OCI-LY1 (cell line): Measurements from ENCODE around the gene NUCB2.

Source experiments
- H2AFZ ChIP-seq: fragments of 200-600 bp; sonication (generic), shearing (Covaris generic); 2 replicates; pipeline ENCODE4 v1.6.0; 2014; ENCODE audit warnings: antibody characterized with exemption, mild to moderate bottlenecking, low read length
- H3F3A ChIP-seq: fragments of 200-600 bp; sonication (generic), shearing (Covaris generic); 2 replicates; pipeline ENCODE4 v1.6.0; 2014; ENCODE audit warnings: mild to moderate bottlenecking, antibody characterized with exemption, low read length, moderate library complexity; ENCODE audit not compliant: insufficient read depth
- H3K27ac ChIP-seq: fragments of 200-600 bp; sonication (generic); 2 replicates; pipeline ENCODE4 v1.5.1; 2014; ENCODE audit warnings: low read length, mixed run types, mild to moderate bottlenecking, low read depth; ENCODE audit not compliant: poor library complexity, severe bottlenecking
- H3K27me3 ChIP-seq: fragments of 200-600 bp; sonication (generic); 2 replicates; pipeline ENCODE4 v1.6.0; 2014; ENCODE audit warnings: antibody characterized with exemption, mild to moderate bottlenecking, low read length, moderate library complexity; ENCODE audit not compliant: insufficient read depth
- H3K36me3 ChIP-seq: fragments of 200-600 bp; sonication (generic); 2 replicates; pipeline ENCODE4 v1.6.1; 2014; ENCODE audit warnings: mild to moderate bottlenecking, antibody characterized with exemption, low read length, moderate library complexity, mixed read lengths; ENCODE audit not compliant: insufficient read depth
- H3K4me1 ChIP-seq: fragments of 200-600 bp; sonication (generic); 2 replicates; pipeline ENCODE4 v1.5.1; 2014; ENCODE audit warnings: mild to moderate bottlenecking, low read length, moderate library complexity; ENCODE audit not compliant: insufficient read depth, severe bottlenecking
- H3K4me2 ChIP-seq: fragments of 200-600 bp; sonication (generic), shearing (Covaris generic); 2 replicates; pipeline ENCODE4 v1.6.1; 2014; ENCODE audit warnings: low read length
- H3K4me3 ChIP-seq: fragments of 200-600 bp; sonication (generic); 2 replicates; pipeline ENCODE4 v1.5.1; 2014; ENCODE audit warnings: low read length, low read depth, mild to moderate bottlenecking, mixed read lengths; ENCODE audit not compliant: poor library complexity, severe bottlenecking
- H3K79me2 ChIP-seq: fragments of 200-600 bp; shearing (Covaris generic); 2 replicates; pipeline ENCODE4 v1.6.1; 2016; ENCODE audit warnings: mixed run types, low read length, mixed read lengths; ENCODE audit not compliant: insufficient read depth
- H3K9ac ChIP-seq: fragments of 200-600 bp; sonication (generic), shearing (Covaris generic); 2 replicates; pipeline ENCODE4 v1.6.1; 2014; ENCODE audit warnings: mild to moderate bottlenecking, low read length, mixed read lengths
- H3K9me2 ChIP-seq: fragments of 200-600 bp; sonication (generic), shearing (Covaris generic); 2 replicates; pipeline ENCODE4 v1.6.1; 2014; ENCODE audit warnings: low read depth, mild to moderate bottlenecking, low read length, mixed read lengths
- H3K9me3 ChIP-seq: fragments of 200-600 bp; shearing (Covaris generic); 2 replicates; pipeline ENCODE4 v1.6.1; 2014; ENCODE audit warnings: low read length, mixed read lengths
- H4K20me1 ChIP-seq: fragments of 200-600 bp; sonication (generic), shearing (Covaris generic); 2 replicates; pipeline ENCODE4 v1.6.0; 2016; ENCODE audit warnings: mild to moderate bottlenecking, low read length; ENCODE audit not compliant: insufficient read depth
- EZH2 ChIP-seq: fragments of 200-600 bp; sonication (generic), shearing (Covaris generic); IDR thresholded peaks from 2 replicates; pipeline ENCODE4 v1.8.0; 2017; ENCODE audit warnings: borderline replicate concordance, mixed run types, mild to moderate bottlenecking, antibody characterized with exemption, low read length, moderate library complexity, mixed read lengths
- TF ChIP-seq, protein P1 (sequence below): fragments of 200-600 bp; sonication (generic), shearing (Covaris generic); IDR thresholded peaks from 2 replicates; pipeline ENCODE4 v1.5.1; 2017; ENCODE audit warnings: mild to moderate bottlenecking, antibody characterized with exemption, low read length, moderate library complexity, mixed read lengths

The NUCB2 gene

DNA sequence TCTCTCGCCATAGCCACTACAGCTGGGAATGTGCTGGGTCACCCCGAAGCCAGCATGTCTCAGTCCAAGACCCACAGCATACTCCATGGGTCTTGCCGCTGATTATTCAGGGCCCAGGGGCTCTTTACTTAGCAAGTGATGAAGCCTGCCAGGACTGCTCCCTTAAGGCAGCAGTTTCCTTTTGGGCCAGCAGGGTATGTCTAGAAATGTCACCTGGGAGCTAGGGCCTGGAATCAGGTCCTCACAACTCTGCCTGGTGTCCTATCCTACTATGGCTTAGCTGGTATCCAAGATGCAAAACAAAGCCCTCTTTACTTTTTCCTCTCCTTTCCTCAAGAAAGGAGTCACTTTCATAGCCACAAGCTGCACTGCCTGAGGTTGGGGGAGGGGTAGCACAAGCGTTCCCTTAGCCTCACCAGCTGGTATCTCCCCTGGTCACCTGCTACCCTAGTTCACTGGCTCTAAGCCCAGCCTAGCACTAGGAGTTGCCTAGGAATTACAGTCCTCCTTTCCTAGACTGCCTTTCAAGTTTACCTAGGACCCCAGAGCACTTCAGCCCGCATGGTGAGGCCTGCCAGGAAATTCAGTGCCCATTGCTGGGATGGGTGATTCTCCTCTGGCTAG, 52.4 kb downstream of the NUCB2 start:
- H3F3A ChIP-seq, result no peaks in the 10 kb centered on the region
- no peak overlapping the region for H3K27ac ChIP-seq
- no peaks in the 10 kb centered on the region for H3K27me3 ChIP-seq
- H3K4me3 ChIP-seq, result no peak overlapping the region
- H2AFZ ChIP-seq, result no peak overlapping the region
- H3K9ac ChIP-seq, result no peak overlapping the region
- peaks cover 39% of the 10 kb centered on the region; the same call in 1 of the 2 replicates for H3K36me3 ChIP-seq
- peaks cover 10% of the 10 kb centered on the region for H3K4me1 ChIP-seq
- TF ChIP-seq EZH2, result no peak
- TF ChIP-seq, protein P1, sequence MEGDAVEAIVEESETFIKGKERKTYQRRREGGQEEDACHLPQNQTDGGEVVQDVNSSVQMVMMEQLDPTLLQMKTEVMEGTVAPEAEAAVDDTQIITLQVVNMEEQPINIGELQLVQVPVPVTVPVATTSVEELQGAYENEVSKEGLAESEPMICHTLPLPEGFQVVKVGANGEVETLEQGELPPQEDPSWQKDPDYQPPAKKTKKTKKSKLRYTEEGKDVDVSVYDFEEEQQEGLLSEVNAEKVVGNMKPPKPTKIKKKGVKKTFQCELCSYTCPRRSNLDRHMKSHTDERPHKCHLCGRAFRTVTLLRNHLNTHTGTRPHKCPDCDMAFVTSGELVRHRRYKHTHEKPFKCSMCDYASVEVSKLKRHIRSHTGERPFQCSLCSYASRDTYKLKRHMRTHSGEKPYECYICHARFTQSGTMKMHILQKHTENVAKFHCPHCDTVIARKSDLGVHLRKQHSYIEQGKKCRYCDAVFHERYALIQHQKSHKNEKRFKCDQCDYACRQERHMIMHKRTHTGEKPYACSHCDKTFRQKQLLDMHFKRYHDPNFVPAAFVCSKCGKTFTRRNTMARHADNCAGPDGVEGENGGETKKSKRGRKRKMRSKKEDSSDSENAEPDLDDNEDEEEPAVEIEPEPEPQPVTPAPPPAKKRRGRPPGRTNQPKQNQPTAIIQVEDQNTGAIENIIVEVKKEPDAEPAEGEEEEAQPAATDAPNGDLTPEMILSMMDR, result peak; percentile 13; the same call in 1 of the 2 replicates
- H3K79me2 ChIP-seq, result no peaks in the 10 kb centered on the region
- H3K9me3 ChIP-seq, result no peaks in the 10 kb centered on the region
- H3K9me2 ChIP-seq, result no peaks in the 10 kb centered on the region
- no peaks in the 10 kb centered on the region for H4K20me1 ChIP-seq
- H3K4me2 ChIP-seq, result no peak overlapping the region

DNA sequence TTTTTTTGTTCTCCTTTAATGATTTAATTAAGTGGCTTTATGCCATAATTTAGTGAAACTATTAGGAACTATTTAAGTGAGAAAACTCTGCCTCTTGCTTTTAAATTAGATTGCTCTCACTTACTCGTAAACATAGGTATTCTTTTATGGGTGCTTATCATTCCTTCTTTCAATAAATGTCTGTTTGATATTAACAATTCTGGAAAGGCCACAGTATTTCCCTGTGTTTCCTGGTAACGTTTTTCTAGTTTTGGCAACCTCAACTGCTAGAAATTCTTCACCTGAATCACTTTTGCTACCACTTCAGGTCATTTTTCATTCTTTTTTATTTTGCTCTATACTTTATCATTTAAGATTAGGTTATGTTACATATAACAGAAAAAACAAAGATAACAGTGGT, 55.1 kb downstream of the NUCB2 start:
- Histone ChIP-seq H4K20me1 (no peaks in the 10 kb centered on the region), H3K36me3 (peaks cover 40% of the 10 kb centered on the region; the same call in 1 of the 2 replicates), H3K4me2 (no peak overlapping the region), H3K4me3 (no peak overlapping the region), H3F3A (no peaks in the 10 kb centered on the region), H3K9me2 (no peaks in the 10 kb centered on the region), H3K79me2 (no peaks in the 10 kb centered on the region), H3K27me3 (no peaks in the 10 kb centered on the region), H3K9me3 (no peaks in the 10 kb centered on the region), H3K9ac (no peak overlapping the region), H2AFZ (no peak overlapping the region), H3K27ac (no peak overlapping the region), H3K4me1 (peaks cover 6% of the 10 kb centered on the region)
- TF ChIP-seq EZH2, result no peak
- TF ChIP-seq, protein P1, result no peak

DNA sequence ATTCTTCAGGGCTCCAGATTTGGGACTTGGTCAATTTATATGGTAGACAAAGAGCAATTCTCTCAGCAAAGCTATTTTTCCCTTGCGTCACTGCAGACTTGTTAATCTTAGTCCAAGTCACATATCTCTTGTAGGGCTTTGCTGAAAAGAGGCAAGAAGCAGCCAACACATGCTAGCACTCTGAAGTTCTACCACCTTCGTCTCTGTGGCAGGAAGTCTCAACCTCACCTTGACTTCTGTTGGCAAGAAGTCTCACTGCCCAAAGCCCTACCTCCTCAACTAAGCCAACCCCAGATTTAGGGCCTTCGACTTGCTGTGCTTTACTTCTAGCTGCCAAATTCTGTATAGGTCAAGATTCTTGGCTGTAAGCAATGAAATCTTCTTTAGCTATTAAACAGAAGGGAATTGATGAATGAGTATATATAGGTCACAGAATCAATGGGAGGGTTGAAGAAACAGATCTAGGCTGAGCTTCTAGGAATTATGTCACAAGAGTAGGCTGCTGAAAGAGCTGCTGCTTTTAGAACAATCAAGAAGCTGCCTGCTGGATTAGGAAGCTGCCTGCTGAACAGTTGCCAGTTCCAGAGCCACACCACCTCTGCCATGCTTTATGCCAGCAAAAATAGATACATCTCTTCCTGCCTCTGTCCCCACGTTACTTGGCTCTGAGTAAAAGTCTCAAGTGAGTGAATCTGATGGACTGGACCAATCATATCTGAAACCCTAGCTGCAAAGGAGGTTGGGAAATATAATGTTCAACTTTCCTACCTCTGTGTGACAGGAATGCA, 57.5 kb downstream of the NUCB2 start:
- Histone ChIP-seq H4K20me1 (no peaks in the 10 kb centered on the region), H3K4me3 (no peak overlapping the region), H3K9ac (no peak overlapping the region), H3K36me3 (peaks cover 35% of the 10 kb centered on the region; the same call in 1 of the 2 replicates), H3K4me1 (no peaks in the 10 kb centered on the region), H3K9me2 (no peaks in the 10 kb centered on the region), H3K27me3 (no peaks in the 10 kb centered on the region), H2AFZ (no peak overlapping the region), H3K79me2 (no peaks in the 10 kb centered on the region), H3K4me2 (no peak overlapping the region), H3F3A (no peaks in the 10 kb centered on the region), H3K9me3 (no peaks in the 10 kb centered on the region), H3K27ac (no peak overlapping the region)
- TF ChIP-seq, protein P1, result no peak
- no peak for TF ChIP-seq EZH2
